Left hindlimb (tissue), 1 donor: ENCODE measurements around the gene NCLN.
"Not testable (repeated sequence)": the region's sequence is repeated elsewhere in the genome, so short reads cannot be mapped to it uniquely, and the experiment has no call there.

Experiments used
- DNase-seq: peaks from one replicate; pipeline ENCODE4 v3.0.0-alpha.2; 2018

The NCLN gene

DNA sequence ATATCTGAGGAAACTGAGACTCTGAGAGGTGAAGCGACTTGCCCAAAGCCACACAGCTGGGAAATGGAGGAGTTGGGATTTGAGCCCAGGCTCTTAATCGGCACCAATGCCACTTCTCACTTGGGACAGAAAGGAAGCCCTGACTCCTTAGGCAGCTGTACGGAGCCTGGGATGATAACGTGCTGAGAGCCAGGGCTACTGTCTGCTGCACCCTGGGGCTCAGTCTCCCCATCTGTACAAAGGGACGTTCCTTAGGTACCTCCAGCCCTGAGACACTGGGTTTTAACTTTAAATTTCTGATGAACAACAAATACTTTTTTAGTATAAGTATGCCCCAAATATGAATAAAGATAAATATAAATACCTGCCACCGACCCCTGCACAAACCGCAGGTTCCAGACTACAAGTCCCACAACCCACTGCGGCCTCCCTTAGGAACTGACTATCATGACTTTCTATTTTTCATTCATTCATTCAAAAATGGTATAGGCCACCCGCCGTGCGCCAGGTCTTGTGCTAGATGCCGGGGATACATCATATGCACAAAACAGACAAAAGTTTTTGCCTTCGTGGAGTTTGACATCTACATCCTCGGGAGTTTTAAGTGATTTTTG is 776 bp upstream of the NCLN start:
- DNase-seq, result no peak

DNA sequence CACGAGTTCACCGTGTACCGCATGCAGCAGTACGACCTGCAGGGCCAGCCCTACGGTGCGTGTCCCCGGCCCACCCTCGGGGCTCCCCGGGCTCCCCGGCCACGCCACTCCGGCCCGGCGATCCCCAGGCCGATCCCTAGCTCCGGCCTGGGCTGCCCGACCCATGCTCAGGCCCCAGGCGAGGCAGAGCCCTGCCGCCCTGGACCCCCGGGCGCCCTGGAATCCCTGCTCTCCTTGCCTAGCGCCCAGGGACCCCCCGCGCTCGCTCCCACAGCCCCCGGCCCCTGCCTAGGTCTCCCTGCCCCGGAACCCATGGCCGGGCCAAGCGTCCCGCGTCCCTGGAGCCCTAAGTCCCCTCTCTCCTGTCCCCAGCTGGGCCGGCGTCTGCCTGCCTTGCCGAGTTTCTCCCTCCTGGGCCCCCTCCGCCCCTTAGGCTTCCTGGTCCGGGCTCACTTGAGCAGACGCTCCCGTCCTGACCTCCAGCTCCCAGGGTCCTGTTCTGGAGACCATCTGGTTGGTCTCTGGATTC is 494 bp downstream of the NCLN start:
- DNase-seq, result no peak

DNA sequence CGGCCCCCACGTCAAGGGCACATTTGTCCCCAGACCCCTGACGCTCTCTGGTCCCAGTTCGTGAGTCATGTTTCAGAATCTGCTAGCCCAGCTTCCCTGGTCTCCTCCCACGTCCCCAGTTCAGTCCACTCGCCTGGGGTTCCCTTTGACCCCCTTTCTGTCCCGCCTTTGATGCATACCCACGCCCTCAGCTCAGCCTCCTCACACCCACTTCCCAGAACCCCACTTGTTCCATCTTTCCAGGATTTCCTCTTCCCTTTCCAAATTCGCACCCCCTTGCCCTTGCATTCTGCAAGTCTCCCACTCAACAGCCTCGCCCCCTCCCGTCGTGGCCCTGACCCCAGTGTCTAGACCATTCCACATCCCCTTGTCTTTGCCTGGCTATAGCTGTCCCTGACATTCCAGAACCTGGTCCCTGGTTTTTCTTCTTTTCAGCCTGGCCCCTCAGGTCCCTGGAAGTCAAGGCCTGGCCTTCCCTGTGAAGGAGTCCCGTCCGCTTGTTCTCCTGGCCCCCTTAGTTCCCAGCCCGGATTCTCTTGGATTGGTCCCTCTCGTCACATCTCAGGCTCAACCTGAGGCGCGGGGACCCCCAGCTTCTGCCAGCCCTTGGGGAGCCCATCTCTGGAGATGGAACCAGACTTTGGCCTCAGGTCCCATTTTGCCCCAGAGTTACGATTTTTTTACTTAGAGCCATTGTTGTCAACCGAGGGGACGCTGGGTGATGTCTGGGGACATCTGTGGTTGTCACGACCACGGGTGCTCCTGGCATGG is 1.3 kb downstream of the NCLN start:
- no peak for DNase-seq

DNA sequence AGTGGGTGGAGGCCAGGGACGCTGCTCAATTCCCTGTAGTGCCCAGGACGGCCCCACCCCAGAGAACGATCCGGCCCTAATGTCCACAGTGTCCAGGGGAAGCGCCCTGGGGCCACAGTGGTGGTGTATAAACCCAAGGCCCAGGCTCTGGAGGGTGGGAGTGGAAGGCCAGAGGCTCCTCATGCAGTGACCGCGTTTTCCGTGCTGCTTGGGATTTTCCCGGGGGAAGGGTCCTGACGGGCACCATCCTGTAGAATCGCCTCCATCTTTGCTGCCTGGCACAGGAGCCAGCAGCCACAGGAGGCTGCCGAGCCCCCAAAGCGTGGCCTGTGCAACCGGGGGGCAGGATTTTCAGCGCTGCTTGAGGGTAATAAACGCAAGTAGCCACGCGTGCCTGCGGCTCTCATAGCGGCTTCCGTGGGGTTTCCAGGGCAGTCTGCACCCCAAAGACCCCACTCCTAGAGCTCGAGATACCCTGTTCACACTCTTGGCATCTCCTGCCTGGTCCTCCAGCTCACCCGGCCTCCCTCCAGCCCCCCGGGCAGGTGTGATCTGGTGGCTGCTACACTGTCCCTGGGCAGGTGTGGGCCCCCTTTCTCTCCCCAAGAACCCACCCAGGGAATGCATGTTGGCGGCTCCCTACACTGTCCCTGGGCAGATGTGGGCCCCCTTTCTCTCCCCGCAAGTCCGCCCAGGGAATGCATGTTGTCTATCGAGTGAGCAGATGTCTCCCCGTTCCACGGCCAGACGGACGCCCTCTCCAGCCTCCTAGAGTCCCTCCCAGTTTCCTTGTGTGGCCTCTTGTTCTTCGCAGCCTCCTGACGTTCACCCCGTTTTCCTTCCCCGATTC is 2.2 kb downstream of the NCLN start:
- no peak for DNase-seq

DNA sequence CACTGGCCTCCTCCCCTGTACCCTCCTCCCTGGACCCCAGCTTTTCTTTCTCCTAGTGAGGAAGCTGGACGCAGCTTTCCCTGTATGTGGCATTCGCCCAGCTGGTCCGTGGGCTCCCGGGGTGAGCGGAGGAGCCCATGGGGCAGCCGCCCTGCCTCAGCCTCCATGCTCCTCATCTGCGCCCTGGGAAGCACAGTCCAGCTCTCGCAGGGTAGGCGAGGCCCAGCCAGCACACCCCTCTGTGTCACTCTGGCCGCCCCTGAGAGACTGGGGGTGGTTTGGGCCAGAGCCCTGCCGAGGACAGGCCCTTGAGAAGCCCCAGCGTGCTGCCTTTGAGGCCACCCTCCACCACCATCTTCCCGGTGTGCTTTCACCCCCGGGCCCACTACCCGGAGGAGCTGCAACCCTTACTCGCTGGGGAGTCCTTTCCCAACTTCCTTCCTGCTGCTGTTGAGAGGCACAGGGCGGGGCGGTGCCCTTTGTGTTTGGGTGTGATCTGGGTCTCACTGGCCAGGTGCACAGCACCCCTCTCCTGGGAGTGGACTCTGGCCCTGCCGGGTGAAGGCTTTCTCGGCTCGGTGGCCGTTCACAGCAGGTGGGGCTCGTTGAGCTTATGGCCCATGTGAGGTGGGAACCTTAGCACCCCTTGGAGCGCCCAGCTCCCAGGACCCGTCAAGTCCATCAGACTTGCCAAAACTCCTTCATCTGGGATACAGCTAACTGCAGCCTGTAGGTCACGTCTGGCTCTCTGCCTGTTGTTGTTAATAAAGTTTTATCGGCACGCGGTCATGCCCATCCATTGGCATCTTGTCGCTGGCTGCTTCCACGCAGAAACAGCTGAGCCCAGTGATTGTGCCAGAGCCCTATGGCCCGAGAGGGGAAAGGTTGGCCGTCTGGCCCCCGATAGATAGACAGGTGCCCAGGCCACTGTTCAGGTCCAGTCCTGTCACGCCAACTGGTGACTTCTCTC is 3.2 kb downstream of the NCLN start:
- no peak for DNase-seq

DNA sequence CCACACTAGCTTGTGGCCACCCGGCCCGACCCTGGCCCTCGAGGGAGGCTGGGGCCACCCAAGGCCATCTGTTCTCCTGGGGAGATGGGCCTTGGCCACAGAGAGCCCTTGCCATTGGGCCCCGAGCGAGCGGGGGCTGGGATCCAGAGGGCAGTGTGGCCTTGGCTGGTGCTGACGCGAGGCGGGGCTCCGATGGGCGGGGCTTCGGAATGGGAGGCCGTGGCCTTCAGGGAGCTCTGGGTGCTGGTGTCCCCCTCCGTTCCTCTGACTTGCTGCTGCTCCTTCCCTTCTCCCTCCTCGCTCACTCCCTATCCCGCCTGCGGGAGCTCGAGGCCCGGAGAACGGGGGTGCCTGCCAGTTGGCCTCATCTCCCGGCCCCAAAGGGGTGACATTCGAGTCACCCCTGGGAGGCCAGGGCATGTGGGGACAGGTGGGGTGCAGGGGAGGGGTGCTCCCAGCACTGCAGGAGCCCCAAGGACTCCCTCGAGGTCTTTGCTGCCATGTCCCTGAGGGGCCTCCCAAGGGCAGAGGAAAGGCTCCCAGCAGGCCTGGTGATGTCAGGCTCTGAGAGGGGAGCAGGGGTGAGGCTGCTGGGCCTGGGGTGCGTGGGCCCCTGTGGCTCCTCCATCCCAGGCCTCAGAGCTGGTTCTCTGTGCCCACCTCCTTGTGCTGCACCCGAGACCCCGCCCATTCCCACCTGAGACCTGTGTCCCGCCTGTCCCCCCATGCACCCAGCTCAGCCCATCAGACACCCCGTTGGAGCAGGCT is 4.2 kb downstream of the NCLN start:
- no peak for DNase-seq

DNA sequence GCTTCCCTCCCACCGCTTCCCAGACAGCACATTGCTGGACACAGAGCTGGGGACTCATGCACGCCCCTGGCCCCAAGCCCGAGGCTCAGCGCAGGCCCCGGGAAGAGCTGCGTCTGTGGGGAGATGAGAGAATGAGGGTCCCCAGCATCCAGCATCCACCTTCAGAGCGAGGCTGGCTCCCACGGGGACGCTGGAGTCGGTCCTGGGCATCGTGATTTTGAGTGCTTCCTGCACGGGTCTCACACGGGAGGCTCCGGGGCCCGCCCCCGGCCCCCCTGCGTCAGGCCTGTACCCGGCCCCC is 4.7 kb downstream of the NCLN start:
- no peak for DNase-seq

DNA sequence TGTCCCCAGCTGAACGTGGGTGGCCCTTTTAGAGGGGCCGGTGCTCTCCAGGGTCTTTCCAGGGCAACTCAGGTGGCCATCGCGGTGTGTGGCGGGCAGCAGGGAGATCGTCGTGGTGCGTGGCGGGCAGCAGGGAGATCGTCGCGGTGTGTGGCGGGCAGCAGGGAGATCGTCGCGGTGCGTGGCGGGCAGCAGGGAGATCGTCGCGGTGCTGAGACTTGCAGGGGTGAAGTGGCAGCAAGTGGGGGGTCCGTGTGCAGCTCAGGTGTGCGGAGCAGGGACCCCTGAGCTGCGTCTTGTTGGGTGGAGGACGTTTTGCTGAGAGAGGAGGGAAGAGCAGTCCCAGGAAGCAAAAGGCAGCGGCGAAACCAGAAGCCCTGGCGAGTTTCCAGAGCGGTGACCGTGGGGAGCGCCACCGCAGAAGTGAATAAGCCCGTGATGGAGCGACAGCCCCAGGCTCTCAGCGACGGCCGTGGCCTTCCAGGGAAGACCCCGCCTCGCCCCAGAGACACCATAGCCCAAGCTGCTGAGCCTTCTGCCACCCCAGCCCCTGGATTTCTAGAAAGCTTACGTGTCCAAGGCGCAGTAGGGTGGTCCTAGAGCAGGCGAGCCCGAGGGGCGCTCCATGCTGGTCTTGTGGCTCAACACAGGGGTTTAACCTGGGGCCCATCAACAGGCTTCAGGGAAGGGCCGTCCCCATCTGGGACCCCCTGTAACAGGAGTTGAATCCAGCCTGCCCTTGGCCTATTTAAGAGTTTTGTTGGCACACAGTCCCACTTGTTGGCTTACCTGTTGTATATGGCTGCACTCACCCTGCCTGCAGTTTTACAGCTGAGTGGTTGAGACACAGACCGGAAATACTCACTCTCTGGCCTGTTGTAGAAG is 5.4 kb downstream of the NCLN start:
- DNase-seq, result no peak

DNA sequence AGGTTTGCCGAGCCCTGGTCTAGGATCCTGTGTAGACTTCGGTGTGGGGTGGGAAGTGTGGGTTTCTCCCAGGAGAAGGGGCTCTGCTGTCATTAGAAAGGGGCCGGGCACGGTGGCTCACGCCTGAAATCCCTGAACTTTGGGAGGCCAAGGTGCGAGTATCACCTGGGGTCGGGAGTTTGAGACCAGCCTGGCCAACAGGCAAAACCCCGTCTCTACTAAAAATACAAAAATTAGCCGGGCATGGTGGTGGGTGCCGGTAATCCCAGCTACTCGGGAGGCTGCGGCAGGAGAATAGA is 6.0 kb downstream of the NCLN start:
- not testable (repeated sequence) for DNase-seq

DNA sequence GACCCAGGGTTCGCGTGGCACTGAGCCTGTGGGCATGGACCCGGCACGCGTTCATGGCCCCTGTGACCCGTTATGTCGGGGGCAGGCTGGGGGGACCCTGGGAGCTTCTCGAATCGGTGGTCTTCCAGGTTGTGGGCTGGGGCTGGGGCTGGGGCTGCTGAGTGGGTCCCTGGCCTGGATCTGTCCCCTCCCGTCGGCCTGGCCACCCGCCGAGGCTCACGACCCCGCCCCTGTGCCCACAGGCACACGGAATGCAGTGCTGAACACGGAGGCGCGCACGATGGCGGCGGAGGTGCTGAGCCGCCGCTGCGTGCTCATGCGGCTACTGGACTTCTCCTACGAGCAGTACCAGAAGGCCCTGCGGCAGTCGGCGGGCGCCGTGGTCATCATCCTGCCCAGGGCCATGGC is 6.5 kb downstream of the NCLN start:
- DNase-seq, result no peak

DNA sequence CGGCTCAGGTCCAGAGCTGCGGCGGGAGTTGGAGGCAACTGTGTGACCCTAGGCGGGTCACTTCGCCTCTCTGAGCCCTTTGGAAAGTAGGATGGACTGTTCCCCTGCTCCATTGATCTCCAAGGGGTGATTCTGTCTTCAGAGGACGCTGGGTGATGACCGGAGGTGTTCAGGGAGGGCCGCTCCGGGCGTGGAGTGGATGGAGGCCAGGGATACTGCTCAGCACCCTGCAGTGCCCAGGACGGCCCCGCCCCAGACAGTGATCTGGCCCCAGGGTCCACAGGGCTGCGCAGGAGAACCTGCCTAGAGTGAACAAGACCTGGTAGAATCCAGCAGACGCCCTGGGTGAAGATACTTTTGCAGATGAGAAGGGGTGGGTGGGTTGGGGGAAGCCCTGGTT is 7.0 kb downstream of the NCLN start:
- no peak for DNase-seq

DNA sequence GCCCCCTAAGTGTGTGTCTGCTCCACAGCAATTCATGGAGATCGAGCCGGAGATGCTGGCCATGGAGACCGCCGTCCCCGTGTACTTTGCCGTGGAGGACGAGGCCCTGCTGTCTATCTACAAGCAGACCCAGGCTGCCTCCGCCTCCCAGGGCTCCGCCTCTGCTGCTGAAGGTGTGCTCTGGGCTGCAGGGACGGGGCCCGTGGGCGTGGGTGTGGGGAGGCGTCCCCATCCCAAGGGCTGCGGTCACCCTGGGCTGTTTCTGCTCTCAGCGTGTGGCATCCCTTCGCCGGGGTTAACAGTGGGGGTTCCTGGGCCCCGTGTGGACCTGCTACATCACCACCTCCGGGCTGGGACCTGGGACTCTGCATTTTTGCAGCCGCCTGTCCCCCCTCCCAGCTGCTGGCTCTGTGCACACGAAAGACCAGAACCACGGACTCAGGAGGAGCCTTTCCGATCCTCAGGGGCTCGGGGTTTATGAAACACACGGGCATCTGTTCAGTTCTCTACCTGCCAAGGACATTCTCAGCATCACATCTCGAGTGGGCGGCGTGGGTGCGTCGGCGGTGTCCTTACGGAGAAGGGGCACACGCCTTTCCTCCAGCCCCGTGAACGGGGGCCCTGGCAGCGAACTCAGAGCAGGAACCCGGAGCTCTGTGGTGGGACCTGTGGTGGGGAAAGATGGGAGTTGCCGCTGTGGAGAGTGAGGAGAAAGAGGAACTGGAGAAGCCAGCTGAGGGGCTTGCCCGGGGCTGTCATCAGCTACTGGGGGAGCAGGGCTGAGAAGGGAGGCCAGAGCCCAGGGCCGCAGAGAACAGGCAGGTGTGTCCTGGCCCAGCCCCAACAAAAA is 7.8 kb downstream of the NCLN start:
- no peak for DNase-seq

DNA sequence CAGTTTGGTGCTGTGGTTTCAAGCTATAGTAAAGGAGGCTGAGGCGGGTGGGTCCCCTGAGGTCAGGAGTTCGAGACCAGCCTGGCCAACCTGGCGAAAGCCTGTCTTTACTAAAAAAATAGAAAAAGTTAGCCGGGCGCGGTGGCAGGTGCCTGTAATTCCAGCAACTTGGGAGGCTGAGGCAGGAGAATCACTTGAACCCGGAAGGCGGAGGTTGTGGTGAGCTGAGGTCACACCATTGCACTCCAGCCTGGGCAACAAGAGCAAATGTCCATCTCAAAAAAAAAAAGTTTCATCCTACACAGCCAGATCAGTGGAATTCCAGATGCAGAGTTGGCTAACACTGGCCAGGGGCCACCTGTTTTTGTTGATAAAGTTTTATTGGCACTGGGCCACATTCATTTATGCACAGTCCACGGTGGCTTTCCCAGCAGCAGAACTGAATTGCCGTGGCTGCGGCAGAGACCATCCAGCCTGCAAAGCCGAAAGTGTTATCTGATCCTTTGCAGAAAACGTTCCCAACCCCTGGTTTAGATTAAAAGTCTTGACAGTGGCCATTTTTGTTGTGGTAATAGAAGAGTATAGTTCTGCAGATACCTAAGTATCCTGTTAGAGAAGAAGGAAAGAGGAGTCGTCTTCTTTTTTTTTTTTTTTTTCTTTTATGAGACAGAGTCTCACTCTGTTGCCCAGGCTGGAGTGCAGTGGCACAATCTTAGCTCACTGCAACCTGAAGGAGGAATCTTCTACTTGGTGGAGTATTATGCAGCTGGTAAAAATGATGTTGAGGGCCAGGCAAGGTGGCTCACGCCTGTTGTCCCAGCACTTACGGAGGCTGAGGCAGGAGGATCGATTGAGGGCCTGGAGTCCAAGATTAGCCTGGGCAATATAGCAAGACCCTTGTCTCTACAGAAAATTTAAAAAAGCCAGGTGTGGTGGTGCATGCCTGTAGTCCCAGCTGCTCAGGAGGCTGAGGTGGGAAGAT is 8.7 kb downstream of the NCLN start:
- no peak for DNase-seq

DNA sequence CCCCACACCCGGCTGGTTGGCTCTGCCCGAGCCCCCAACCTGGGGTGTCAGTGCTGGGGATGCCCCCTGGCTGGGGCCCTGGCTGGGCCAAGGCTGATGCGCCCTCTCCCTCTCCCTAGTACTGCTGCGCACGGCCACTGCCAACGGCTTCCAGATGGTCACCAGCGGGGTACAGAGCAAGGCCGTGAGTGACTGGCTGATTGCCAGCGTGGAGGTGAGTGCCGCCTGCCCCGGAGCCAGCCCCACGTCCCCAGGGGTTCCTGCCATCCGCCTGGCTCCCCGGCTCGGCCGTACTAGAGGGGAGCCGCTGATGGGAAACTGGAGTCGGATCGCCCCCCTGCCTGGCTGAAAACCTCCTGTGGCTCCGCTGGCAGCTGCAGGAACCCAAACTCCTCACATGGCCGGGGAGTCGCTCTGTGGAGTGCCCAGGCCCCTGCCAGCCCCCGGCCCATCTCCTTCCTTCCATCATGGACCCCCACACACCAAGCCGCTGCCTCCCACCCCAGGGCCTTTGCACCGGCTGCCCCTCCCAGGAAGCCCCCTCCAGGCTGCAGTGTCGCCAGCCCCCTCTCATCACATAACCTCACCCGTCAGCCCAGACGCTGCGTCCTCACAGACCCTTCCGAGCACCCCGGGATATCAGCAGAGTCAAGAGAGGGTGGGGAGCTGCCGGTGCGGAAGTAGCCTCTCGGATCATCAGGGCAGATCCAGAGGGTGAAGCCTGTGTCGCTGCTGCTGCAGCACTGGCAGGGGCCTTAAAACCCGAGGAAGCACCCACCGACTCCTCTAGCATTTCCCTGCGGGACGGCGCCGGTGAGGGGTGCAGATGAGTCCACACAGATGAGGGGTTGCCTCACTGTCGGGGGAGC is 10.6 kb downstream of the NCLN start:
- DNase-seq, result no peak

DNA sequence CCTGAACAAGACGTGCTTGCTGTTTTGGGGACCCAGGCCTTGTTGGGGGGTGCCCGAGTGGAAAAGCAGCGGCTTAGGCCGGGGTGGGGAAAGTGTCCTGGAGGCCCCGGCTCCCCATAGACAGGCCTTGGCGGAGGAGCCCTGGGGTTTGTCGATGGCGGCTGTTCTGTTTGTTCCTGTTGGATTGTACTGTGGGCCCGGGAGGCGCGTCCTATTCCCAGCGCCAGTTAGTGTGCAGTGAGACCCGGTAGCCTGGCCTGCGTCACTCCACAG is 11.1 kb downstream of the NCLN start:
- DNase-seq, result no peak

DNA sequence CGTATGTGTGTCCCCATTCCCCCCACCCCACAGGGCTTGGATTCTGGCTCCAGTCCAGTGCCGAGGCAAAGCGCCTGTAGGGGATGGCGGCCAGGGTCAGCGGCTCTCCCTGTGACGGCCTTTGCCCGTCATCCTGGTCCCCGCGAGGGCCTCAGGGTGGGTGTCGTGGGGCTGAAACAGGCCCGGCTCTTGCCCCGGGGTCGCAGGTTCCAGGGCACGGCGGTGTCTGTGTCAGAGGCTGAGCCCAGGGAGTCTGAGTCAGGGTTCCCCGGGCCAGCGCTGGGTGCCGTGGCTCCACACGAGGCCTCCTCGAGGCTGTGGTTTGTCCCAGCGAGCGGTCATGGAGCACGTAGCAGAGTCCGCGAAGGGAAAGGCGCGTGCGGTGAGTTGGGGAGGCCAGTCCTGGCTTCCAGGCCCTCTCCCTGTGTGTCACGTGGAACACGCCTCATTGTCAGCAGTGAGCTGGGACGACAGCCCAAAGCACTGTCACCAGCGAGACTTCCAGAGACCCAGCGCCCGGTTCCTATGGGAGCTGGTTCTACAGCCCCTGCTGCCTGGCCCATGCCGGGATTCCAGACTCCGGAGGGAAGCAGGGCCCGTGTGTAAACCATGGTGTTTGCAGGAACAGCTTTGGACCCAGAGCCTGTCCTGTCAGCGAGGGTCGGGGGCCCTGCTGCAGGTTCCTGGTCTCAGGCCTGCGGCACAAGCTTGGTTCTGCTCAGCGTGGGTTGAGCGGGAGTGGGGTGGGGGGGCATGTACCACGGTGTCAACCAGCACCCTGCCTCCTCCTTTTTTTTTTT is 13.4 kb downstream of the NCLN start:
- DNase-seq, result no peak

DNA sequence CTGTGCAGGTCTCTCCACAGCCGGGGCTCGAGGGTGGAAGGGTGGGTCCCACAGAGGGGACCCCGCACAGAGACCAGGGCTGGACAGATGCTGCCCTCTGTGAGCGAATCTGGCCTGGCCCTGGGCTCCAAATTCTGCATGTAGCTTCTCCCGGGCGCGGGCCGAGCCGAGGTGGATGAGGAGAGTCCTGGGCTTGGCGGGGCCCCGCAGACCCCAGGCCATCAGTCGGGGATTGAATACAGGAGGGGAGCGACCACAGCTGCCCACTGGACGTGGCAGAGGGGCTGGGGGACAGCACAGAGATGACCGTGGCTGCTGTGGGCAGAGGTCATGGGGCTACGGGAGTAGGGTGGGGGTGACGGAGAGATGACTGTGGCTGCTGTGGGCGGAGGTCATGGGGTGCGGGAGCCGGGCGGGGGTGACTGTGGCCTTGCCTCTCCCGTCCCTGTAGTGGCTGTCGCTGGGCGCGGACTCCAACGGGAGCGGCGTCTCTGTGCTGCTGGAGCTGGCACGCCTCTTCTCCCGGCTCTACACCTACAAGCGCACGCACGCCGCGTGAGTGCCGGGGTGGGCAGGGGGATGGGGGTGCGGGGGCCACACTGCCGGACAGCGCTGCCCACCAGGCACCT is 15.5 kb downstream of the NCLN start:
- no peak for DNase-seq
